Melanocyte of skin (primary cell): Measurements from ENCODE around the gene ENPP6. TPM values are rescaled to one million over a fixed set of nuclear protein-coding genes. Genes with fewer than 3 reads are reported as not detected.

Experiments used
- total RNA-seq, 2 donors: library from RNA; depleted of rRNA; stranded (reverse); fragments of >200 nt; gene quantifications; 2 replicates each; pipeline ENCODE4 v1.2.3, GENCODE V29; 2012

Gene ENPP6
- total RNA-seq: not detected

DNA sequence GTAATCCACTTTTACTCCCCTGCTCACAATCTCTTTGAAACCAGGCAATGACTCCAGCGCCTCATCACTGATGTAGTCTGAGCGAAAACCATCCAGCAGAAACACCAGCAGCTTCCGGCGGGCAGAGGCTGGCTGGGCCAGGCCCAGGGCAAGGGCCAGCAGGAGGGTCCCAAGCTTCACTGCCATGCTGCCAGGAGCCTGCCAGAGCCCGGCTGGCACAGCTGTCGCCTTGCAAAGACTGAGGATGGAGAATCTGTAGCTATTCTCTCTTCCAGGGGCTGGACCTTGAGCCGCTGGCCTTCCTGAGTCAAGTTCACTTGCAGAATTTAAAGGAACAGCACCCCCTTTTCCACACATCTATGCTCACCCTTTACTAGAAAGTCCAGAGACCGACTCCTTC is at the start of gene ENPP6:
Gene ENPP6 (minus strand): TSS at position 240 of the 400 bp plus-strand sequence. CDS start 54 bp downstream, at position 186.

